Choroid plexus epithelial cell (primary cell): ENCODE measurements around the gene PPP2R1B.
A peak's percentile ranks its signal among the peaks of the same experiment; 100 is the strongest.

Source experiments
- DNase-seq: peaks from one replicate; pipeline ENCODE4 v3.0.0-alpha.2; 2010; ENCODE audit warnings: low read depth
- H3K4me3 ChIP-seq: 2 replicates; pipeline ENCODE4 v1.5.1; 2011; ENCODE audit warnings: low read depth, mild to moderate bottlenecking, control low read depth, low read length, moderate library complexity
- CTCF ChIP-seq: conservative IDR thresholded peaks from 2 replicates; pipeline ENCODE4 v1.5.1; 2011; ENCODE audit warnings: low read depth, mild to moderate bottlenecking, control low read depth, inconsistent platforms, low read length, moderate library complexity

Gene PPP2R1B

GRCh38 chr11:111733016-111733415 is 33.2 kb downstream of the PPP2R1B start:
- peak; percentile 88 for DNase-seq
- no peak for TF ChIP-seq CTCF
- no peak overlapping the region for H3K4me3 ChIP-seq

DNA sequence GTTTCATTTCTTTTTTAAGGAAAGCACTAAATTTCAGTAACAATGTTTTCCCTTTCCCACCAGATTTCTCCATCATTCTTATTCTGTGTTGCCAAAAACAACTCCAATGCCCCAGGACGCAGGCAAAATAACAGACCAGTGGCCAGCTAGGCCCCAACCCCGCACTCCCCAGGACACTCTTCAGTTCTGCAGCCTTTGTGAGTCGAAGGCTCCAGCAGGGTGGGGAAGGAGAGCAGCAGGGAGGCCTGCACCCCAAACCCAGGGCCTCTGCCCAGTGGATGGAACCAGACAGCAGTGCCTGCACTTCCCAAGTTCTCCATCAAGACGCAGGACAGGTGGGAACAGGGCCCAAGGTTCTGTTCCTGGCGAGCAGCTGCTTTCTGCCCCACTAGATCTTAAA is 34.4 kb downstream of the PPP2R1B start:
- H3K4me3 ChIP-seq, result no peak overlapping the region
- no peak for DNase-seq
- TF ChIP-seq CTCF, result no peak

- DNase-seq, result peak; percentile 98
- H3K4me3 ChIP-seq, result no peak overlapping the region
- TF ChIP-seq CTCF, result no peak
Measured at GRCh38 chr11:111730871-111731591, 35.2 kb downstream of the PPP2R1B start.

DNA sequence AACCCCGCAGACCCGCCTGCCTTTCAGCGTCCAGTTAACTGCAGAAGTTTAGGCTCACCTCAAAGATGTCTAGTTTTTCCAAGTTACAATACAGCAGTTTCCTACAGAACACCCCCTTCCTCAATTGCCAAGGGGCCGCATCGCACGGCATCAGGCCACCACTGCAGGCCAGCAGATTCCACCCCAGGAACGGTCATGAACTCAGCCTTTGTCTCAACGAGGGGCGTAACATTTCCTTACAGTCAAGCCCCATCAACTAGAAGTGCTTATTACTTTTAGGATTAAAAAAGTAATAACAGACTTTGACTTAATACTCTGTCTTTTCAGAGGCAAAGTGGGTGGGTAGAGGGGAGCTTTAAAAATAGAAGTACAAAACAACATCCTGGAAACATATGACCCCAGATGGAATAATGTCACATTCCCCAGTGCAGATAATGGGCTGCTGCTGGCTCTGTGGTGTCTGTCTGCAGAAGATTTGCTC is 36.3 kb downstream of the PPP2R1B start:
- TF ChIP-seq CTCF, result no peak
- DNase-seq, result peak; percentile 89
- H3K4me3 ChIP-seq, result no peak overlapping the region

- no peak for TF ChIP-seq CTCF
- DNase-seq, result peak; percentile 71
- H3K4me3 ChIP-seq, result no peak overlapping the region
Measured at GRCh38 chr11:111729071-111729830, 36.9 kb downstream of the PPP2R1B start.

DNA sequence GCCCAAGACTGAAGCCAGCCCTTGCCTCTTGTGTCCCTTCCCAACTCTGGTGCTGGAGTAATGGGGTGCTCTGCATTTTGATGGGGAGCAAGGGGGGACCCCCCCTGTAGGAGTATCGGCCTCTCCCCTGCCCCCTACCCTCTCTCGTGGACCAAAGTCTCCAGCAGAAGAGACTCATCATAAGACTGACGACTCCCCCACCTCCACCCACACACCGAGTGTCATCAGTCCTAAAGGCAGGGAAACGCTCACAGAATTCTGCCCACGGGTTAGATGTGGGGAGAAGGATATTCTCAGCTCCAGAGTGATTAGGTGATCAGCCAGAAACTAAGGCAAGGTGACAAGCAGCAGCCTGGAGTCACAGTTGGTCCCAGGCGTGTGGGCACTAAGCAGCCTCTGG is 38.8 kb downstream of the PPP2R1B start:
- no peak for DNase-seq
- H3K4me3 ChIP-seq, result no peak overlapping the region
- TF ChIP-seq CTCF, result no peak
